OCI-LY1 (cell line): ENCODE data around the gene CD55.

Experiments
- CTCF ChIP-seq: fragments of 200-600 bp; sonication (generic), shearing (Covaris generic); IDR thresholded peaks from 2 replicates; pipeline ENCODE4 v1.5.1; 2017; ENCODE audit warnings: mild to moderate bottlenecking, antibody characterized with exemption, low read length, moderate library complexity, mixed read lengths
- EZH2 ChIP-seq: fragments of 200-600 bp; sonication (generic), shearing (Covaris generic); IDR thresholded peaks from 2 replicates; pipeline ENCODE4 v1.8.0; 2017; ENCODE audit warnings: borderline replicate concordance, mixed run types, mild to moderate bottlenecking, antibody characterized with exemption, low read length, moderate library complexity, mixed read lengths

GRCh38 chr1:207328004-207328403, 6.5 kb downstream of the CD55 start:
- no peak for TF ChIP-seq CTCF
- TF ChIP-seq EZH2: no peak
